Parathyroid adenoma (tissue), 2 donors: ENCODE measurements around the gene NDUFA11.

Experiments
- H2AFZ ChIP-seq: fragments of 300-600 bp; sonication (generic); one replicate; pipeline ENCODE4 v1.7.0; 2017; ENCODE audit warnings: antibody characterized with exemption, mild to moderate bottlenecking
- H3K27ac ChIP-seq: fragments of 300-600 bp; sonication (generic); one replicate; pipeline ENCODE4 v1.7.0; 2017
- H3K27me3 ChIP-seq: fragments of 300-600 bp; sonication (generic); one replicate; pipeline ENCODE4 v1.7.0; 2017; ENCODE audit warnings: low read length; ENCODE audit not compliant: control insufficient read depth, insufficient read depth
- H3K36me3 ChIP-seq: fragments of 300-600 bp; sonication (generic); one replicate; pipeline ENCODE4 v1.7.0; 2017; ENCODE audit warnings: low read length; ENCODE audit not compliant: control insufficient read depth, insufficient read depth
- H3K4me1 ChIP-seq: fragments of 300-600 bp; sonication (generic); one replicate; pipeline ENCODE4 v1.7.0; 2017; ENCODE audit warnings: control low read depth
- H3K4me2 ChIP-seq: fragments of 300-600 bp; sonication (generic); one replicate; pipeline ENCODE4 v1.7.0; 2017; ENCODE audit warnings: low read length
- H3K4me3 ChIP-seq: fragments of 300-600 bp; sonication (generic); one replicate; pipeline ENCODE4 v1.7.0; 2017; ENCODE audit warnings: low read depth, low read length
- H3K79me2 ChIP-seq: fragments of 300-600 bp; sonication (generic); one replicate; pipeline ENCODE4 v1.7.0; 2017; ENCODE audit warnings: control low read depth
- H3K9ac ChIP-seq: fragments of 300-600 bp; sonication (generic); one replicate; pipeline ENCODE4 v1.7.0; 2017; ENCODE audit warnings: mild to moderate bottlenecking
- H3K9me3 ChIP-seq: fragments of 300-600 bp; sonication (generic); one replicate; pipeline ENCODE4 v1.7.0; 2017; ENCODE audit warnings: low read length; ENCODE audit not compliant: control insufficient read depth
- CTCF ChIP-seq: fragments of 300-600 bp; sonication (generic); IDR thresholded peaks from one replicate; pipeline ENCODE4 v1.7.0; 2017; ENCODE audit warnings: antibody characterized with exemption, mild to moderate bottlenecking
- donor health status: primary hyperparathyroidism.

Gene NDUFA11

GRCh38 chr19:5943623-5944022 is 40.0 kb upstream of the NDUFA11 start:
- no peak overlapping the region for H2AFZ ChIP-seq
- no peaks in the 10 kb centered on the region for H3K9me3 ChIP-seq
- H3K4me3 ChIP-seq = no peak overlapping the region
- no peaks in the 10 kb centered on the region for H3K27me3 ChIP-seq
- no peaks in the 10 kb centered on the region for H3K36me3 ChIP-seq
- no peak overlapping the region for H3K27ac ChIP-seq
- H3K9ac ChIP-seq = no peak overlapping the region
- H3K79me2 ChIP-seq = peaks cover 73% of the 10 kb centered on the region
- H3K4me2 ChIP-seq = no peak overlapping the region
- no peaks in the 10 kb centered on the region for H3K4me1 ChIP-seq
- TF ChIP-seq CTCF = no peak

DNA sequence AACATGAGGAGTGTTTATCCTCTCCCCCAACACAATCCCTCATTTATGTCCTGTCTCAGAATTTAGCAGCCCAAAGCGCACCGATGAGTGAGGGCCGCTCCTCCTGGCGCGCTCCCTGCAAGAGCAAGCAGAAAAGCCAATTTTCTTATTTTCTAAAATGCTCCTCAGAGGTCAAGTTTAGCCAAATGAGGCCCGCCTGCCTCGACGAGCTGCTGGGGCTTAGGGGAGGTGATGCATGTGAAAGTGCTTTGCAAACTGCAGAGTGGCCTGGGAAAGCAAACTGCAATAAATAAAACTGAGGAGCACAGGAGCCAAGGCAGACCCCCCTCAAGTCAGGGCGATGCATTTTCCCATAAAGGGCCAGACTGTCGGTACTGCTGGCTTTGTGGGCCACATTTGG is 39.5 kb upstream of the NDUFA11 start:
- no peak overlapping the region for H3K9ac ChIP-seq
- no peaks in the 10 kb centered on the region for H3K4me1 ChIP-seq
- H2AFZ ChIP-seq = no peak overlapping the region
- H3K27me3 ChIP-seq = no peaks in the 10 kb centered on the region
- no peak overlapping the region for H3K4me2 ChIP-seq
- H3K79me2 ChIP-seq = peaks cover 72% of the 10 kb centered on the region
- H3K27ac ChIP-seq = no peak overlapping the region
- no peaks in the 10 kb centered on the region for H3K36me3 ChIP-seq
- no peaks in the 10 kb centered on the region for H3K9me3 ChIP-seq
- TF ChIP-seq CTCF = no peak
- no peak overlapping the region for H3K4me3 ChIP-seq

- no peak for TF ChIP-seq CTCF
- H3K9me3 ChIP-seq = no peaks in the 10 kb centered on the region
- no peaks in the 10 kb centered on the region for H3K4me1 ChIP-seq
- H3K4me3 ChIP-seq = no peak overlapping the region
- no peak overlapping the region for H2AFZ ChIP-seq
- H3K36me3 ChIP-seq = no peaks in the 10 kb centered on the region
- H3K27me3 ChIP-seq = no peaks in the 10 kb centered on the region
- H3K27ac ChIP-seq = no peak overlapping the region
- H3K9ac ChIP-seq = no peak overlapping the region
- H3K4me2 ChIP-seq = no peak overlapping the region
- peaks cover 59% of the 10 kb centered on the region for H3K79me2 ChIP-seq
These were observed 38.1 kb upstream of the NDUFA11 start for GRCh38 chr19:5941673-5942072.

DNA sequence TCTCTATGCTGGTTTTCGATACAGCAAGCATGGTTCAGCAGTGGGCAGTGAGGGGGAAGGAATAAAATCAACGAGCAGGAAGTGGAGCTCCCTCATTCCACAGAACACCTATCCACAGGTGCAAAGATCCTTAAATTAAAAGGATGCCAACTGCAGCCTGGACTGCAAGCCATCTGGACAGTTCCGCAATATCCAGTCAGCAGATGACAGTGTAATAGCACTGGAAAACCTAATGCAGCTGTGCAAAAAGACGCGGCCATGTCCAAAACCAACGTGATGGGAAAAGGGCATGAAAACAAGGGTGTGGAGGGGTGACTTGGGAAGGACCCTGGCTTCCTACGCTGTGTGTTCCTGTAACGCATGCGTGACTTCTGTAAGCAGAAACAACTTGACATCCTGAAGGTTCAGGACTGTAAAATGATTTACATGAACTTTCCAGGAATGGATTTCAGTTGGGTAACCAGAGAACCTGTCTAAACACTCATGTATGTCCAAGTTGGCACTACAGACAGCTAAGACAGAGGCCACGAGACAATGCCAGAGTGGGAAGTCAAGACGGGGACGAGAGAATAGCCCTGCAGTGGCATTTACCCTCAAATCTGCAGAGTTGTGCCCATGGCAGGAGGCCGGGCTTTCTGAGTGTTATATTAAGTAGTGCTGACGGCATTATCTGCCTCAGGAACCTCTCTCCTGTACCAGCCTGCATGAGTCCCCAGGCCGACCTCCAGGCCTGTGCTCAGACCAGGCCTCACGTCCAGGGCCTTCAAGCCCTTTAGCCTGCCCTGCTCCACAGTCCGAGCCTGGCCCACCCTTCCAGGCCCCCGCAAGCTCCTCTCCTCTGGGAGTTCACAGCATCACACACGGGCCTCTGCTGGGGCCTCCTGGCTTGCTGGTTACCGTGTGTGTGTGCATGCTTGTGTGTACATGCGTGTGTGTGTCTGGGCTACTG is 36.9 kb upstream of the NDUFA11 start:
- H3K27ac ChIP-seq = no peak overlapping the region
- H3K79me2 ChIP-seq = peaks cover 54% of the 10 kb centered on the region
- no peaks in the 10 kb centered on the region for H3K4me1 ChIP-seq
- H2AFZ ChIP-seq = no peak overlapping the region
- TF ChIP-seq CTCF = no peak
- no peak overlapping the region for H3K4me2 ChIP-seq
- H3K4me3 ChIP-seq = no peak overlapping the region
- H3K36me3 ChIP-seq = no peaks in the 10 kb centered on the region
- no peak overlapping the region for H3K9ac ChIP-seq
- H3K27me3 ChIP-seq = no peaks in the 10 kb centered on the region
- H3K9me3 ChIP-seq = no peaks in the 10 kb centered on the region

DNA sequence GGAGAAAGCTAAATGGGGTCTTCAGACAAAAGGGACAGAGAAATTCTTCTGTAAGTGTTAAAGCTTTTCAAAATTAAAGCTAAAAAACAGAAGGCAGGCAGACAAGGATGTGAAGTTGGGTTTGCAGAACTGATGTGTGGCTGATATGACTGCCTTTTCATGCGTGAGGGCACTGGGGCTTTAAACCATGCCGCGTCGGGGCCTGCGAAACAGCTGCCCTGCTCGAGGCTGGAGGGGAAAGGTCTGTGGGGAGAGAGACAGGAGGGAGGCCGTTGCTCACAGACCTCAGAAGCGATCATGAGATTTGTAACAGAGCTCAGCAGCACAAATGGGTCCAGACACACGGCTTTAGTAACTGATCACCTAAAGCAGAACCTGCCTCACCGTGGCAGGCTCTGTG is 34.0 kb upstream of the NDUFA11 start:
- no peak overlapping the region for H3K9ac ChIP-seq
- no peak overlapping the region for H3K27ac ChIP-seq
- H2AFZ ChIP-seq = no peak overlapping the region
- no peaks in the 10 kb centered on the region for H3K36me3 ChIP-seq
- no peak overlapping the region for H3K4me2 ChIP-seq
- no peaks in the 10 kb centered on the region for H3K9me3 ChIP-seq
- peaks cover 48% of the 10 kb centered on the region for H3K79me2 ChIP-seq
- H3K4me1 ChIP-seq = no peaks in the 10 kb centered on the region
- no peak overlapping the region for H3K4me3 ChIP-seq
- H3K27me3 ChIP-seq = no peaks in the 10 kb centered on the region
- no peak for TF ChIP-seq CTCF
